ENCODE measurements around the gene SETD3.

The SETD3 gene

DNA sequence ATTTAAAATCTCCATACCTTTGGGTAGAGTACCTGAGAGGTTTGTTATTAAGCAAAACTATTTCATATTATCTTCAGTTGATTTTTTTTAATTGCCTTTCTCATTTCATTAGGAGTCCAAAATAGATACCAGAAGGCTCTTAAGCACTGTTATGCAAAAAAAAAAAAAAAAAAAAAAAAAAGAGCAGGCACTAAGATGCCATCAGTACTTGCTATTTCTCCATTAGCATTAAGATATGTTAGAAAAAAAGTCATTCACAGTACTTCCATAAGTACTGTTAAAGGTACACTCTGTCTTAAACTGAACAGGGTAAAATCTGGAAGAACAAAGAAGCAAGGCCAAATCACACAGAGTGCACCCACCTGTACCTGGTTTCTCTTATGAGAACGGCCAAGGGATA, 57.2 kb downstream of the SETD3 start:
- DNase-seq (ENCODE audit: low read depth in 2 of 2): no peak

DNA sequence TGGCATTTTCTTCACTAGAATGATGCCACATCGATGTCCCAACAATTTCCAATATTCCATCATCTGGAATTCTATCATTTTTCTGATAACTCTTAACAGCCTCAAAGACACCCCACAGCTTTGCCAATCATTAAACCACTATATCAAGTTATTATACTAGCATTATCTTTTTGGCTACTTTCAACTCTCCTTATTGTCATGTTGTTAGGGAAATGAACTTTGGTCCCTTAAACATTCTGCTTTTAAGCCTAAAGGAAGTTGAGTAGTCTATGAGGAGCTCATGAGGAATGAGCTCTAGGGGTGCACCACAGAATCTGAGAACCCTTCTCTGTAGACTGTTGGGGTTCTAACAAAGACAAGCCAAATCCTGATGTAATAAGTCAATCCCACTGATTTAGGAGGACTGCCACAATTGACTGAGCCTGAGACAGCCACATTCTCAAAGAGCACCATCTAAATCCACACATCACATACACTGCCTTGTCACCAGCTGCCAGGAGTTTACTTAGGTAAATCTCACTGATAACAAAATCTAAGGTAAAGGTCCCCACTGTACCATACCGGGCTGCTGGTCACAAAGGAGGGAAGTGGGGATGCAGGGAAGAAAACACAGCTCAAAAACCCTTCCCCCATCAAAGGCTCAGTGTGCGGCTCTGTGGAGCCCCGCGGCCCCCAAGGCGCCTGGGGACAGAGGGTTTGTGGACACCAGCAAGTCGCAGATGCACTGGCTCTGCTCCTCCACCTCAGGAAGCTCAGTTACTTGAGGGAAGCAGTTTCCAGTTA, 58.2 kb downstream of the SETD3 start:
- no peak for DNase-seq (ENCODE audit: low read depth in 2 of 2)

DNA sequence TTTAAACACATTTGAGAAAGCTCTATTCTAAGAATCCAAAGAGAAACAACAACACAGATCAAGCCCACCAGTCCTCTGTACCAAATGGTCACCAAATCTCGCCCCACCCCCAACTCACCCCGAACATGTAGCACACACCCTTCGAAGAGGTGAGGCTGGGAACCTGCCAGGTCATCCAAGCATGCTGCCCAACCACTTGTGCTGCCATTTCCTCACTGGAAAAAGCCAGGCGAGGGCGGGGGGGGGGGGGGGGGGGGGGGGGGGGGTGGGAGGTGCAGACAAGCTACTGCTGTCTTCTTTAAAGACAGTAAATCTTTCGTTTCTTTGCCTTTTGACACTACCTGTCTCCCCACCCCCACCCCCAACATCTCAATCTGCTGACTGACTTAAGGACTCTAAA, 59.9 kb downstream of the SETD3 start:
- no peak for DNase-seq (ENCODE audit: low read depth in 2 of 2)

DNA sequence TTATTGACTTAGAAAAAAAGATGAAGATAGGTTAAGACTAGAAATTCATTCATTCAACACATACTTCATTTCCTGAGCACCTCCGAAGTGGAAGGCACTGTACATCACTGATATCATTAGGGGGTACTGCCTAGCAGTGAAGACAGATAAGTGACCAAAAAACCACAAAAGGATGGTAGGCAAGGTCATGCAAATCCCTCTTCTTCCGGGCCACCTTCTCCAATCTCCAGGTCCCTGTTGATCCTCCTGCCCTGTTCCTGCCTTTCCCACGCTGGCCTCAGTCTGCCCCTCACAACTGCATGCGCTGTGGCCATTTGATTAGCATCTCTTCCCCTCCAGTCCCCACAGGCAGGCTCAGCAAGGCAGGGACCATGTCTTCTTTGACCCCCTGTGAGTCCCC, 60.8 kb downstream of the SETD3 start:
- DNase-seq (ENCODE audit: low read depth in 2 of 2): no peak

DNA sequence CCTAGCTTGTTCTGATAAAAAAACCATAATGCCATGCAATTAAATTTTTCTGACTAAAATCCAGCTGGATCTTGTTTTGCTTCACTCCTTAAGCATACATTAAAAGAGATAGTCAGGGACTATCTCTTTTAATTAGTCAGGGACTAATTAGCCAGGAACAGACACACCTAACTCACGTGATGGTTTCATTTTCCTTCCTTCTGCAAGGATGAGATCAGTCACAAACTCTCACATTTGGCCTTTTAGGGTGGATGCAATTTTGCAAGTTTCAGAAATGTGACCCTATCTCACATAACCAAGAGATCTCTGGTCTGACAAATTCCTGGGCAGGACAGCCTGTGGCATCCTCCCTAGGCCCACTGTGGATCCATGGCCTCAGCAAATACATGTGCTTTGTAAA, 62.4 kb downstream of the SETD3 start:
- DNase-seq (ENCODE audit: low read depth in 2 of 2): no peak

DNA sequence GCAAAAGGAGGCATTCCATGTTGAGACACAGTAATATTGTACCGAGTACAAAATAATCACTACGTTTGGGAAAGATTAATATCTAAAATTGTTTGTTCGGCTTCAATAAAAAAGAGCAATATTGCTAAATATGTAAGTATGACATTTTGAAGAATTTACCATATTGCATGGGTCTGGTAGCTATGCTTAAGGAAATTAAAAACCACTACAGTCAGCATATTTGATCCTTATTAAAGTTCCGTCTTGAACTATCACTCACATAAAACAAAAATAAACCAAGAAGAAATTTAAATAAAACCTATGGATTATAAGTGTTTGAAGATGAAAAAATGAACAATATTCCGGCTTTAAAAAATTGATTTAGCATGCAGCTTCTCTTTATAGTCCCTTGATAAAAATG, 63.8 kb downstream of the SETD3 start:
- DNase-seq (ENCODE audit: low read depth in 2 of 2): no peak

DNA sequence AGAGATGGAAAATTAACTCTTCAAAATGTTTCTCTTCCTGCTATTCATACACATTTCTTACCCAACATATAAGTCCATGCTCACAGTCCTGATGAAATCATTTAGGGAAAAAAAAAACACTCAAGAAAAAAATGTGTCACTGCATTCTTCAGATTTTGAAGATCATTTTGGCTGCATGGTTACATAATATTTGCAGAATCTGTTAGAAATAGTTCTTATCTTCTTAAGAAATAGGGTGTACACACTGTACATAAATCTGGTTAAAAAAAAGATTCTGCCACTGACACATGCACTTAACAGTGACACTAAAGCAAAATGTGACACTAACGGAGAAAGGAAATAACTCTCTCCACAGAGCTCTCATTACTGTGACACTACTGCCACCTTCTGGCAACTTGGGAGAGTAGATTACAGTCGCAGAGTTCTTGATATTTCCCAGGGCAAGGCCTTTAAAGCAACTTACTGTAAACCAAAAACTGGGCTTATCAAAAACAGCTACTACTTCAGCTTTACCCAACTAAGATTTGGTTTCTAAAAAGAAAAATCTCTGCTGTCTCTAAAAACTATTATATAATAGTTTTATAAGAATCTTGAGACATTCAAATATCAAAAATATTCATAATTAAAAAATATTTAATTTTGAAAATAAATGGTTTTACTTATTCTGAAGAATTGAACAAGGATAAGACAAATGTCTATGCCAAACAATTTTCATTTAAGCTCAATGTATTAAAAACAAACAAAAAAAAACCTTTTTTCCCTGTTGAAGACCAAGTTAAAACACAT, 65.0 kb downstream of the SETD3 start:
- peak; percentile 38 for DNase-seq (ENCODE audit: low read depth in 2 of 2)

DNA sequence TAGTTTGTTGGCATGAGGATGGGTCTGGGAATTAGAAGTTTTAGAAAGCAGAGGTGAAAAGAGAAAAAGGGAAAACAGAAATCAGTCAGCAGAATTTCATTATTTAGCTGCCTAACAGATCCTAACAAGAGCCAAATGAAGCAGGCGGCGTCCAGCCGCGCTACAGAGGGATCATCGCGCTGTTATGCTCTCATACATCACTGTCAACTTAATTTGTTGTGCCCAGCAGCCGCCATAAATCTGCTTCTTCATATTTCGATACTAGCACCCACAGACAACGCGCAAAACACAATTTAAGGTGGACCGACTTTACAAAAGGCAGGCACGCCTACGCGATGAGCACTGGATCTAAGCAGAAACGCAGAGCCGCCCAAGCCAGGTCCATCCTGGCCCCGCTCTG, 66.7 kb downstream of the SETD3 start:
- no peak for DNase-seq (ENCODE audit: low read depth in 2 of 2)

DNA sequence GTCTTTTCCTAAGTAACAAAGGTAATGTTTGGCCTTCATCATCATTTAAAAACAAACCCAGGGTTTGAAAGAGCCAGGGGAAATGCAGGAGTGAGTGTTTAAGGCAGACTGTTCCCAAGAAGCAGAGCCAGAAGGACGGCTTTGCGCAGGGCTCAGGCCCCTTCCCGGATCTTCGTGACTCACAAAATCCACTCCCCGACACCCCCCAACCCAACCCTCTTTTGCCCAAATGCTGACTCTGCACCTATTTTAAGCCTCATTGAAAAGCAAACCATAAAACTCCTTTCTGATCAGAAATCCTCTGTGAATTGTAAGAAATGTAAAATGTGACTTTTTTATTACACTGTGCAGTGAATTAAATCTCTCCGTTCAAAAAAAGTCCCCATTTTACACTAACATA, 67.5 kb downstream of the SETD3 start:
- DNase-seq (ENCODE audit: low read depth in 2 of 2): no peak

DNA sequence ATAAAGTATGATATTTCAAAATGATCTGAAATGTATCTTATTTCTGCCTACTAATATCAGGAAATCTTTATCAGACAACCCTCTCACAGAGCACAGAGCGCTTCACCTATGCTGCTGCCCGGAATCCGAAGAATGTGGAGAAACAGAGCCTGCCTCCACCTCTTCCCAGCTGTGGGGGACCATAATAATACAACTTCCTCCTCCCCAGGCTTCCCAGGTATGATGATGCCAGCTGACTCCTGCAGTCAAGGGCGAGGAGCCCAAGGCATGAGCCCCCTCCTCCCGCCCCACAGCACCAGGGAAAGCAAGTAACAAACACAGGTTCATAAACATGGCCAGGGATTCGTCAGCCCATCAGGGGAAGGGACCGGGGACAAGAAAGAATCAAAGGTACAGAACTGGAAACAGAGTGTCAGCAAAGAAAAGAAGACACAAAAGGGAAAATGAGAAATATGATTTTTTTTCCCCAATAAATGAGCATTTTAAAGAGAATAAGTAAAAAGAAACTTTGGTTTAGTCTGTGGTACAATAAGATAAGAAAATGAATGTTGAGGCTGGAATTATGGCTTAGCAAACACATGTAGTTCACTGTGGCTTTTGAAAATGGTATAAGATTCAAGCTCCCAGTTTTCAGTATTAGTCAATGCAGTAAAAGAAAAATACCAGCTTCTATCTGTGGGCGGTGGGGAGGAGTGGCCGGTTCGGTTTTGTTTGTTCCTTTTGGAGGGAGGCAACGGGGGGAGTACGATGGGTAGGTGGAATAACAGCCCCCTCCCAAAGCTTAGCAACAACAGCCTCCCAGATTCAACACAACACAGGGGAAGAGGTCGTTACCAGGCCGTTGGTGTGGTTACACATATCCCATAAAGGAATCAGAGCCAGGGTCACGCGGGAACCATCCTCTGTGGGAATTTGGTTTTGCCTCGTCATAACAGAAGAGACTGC, 68.3 kb downstream of the SETD3 start:
- DNase-seq (ENCODE audit: low read depth in 2 of 2): no peak

DNA sequence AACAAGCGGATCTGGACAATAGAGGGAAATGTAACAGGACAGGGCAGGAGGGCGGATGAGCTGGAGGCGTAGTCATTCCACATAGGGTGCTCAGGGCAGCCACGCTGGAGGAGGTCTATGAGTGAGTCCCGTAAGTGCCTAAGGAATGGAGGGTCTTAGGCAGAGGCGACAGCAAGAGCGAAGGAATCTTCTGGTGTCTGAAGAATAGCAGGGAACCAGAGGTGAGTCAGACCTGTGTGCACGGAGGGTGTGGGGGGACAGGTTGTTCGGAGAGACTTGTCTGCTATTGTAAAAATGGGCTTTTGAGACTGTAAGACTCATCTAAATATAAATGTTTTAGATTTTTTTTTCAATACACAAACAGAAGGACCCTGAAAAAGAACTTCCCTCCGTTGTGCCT, 70.6 kb downstream of the SETD3 start:
- DNase-seq (ENCODE audit: low read depth in 2 of 2): no peak

DNA sequence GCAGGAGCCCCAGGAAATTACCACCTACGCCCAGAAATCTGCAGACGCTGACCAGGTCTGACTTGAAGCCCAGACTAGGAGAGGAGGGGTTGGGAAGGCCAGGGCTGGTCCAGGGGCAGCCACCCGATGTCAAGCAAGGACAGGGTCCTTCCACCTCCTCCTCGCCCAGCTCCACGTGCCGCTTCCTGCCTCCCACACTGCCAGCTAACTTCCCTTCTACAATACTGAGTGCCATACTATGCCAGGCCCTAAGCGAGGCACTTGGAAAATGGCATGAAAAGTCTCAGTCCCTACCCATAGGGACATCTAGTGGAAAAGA, 71.7 kb downstream of the SETD3 start:
- DNase-seq (ENCODE audit: low read depth in 2 of 2): no peak

DNA sequence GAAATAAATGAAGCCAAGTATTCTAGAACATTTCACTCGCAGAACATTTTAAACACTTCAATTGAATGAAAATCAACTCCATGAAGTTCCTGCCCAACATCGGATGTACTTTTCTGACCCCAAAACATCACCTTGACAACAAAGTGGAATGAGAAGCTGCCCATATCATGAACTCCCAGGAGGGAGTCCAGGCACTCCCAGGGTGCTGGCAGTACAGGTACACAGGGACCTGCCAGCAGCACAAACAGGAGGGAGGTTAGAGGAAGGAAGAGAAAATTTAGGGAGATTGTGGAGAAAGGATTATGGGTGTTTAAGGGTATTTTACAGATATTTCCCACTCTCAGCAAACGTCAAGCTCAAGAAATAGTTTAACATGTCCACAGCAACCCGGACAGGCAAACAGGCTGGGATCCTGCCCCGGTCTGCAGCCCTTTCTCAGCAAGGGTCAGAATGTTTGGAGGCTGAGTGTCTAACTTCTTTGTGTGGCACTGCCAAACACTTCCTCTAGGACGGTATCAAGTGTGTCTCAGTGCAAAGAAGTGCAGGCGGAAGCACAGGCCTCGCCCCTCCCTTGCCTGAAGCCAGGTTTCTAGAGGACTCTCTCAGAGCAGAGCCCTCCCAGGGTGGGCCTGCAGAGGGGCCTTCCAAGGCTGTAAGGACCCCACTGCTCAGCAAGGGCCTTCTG, 72.2 kb downstream of the SETD3 start:
- no peak for DNase-seq (ENCODE audit: low read depth in 2 of 2)

DNA sequence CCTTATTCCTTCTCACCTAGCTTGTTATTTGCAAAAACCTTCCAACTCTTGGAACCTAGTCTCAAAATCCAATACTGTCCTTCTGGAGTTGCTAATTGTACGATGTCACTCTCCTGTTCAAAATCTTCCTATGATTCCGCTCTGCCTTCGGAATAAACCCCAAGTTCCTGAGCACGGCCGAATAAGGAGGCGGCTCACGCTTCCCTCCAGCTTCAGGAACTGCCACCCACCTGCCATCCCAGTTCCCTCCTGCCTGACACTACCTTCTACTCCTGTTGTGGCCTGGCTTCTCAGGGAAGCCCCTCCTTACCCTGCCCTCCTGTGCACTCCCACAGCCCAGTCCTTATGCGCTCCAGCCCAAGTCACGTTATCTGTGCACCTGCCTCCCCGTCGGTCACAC, 73.2 kb downstream of the SETD3 start:
- DNase-seq (ENCODE audit: low read depth in 2 of 2): no peak

DNA sequence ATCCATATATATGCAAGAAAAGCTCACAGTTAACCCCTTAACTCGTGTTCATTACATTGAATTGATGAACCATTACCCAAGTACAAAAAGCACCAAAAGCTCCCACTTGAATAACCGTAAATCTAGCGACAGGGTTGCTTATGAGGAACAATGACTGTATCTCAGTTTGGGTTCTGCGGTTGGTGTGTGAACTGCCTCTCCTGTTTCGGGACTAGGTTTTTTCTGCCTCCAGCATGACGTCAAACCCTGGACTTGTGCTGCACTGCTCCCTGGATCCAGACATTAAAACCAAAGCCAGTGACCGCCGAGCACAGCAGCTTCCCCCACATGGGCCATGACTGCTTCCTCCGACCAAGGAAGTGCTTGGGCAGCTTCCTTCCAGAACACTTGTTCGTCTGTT, 77.7 kb downstream of the SETD3 start:
- no peak for DNase-seq (ENCODE audit: low read depth in 2 of 2)

DNA sequence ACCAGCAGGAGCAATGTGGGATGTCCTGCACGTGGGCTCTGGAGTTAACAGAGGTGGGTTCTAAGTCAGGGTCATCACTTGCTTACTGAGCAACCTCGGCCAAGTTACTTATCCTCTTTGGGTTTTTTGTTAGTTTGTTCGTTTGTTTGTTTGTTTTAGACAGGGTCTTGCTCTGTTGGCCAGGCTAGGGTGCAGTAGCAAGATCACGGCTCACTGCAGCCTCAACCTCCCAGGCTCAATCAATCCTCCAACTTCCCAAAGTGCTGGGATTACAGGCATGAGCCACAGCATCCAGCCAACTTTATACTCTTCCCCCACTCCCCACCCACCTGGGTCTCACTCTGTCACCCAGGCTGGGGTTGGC, 78.4 kb downstream of the SETD3 start:
- no peak for DNase-seq (ENCODE audit: low read depth in 2 of 2)

DNA sequence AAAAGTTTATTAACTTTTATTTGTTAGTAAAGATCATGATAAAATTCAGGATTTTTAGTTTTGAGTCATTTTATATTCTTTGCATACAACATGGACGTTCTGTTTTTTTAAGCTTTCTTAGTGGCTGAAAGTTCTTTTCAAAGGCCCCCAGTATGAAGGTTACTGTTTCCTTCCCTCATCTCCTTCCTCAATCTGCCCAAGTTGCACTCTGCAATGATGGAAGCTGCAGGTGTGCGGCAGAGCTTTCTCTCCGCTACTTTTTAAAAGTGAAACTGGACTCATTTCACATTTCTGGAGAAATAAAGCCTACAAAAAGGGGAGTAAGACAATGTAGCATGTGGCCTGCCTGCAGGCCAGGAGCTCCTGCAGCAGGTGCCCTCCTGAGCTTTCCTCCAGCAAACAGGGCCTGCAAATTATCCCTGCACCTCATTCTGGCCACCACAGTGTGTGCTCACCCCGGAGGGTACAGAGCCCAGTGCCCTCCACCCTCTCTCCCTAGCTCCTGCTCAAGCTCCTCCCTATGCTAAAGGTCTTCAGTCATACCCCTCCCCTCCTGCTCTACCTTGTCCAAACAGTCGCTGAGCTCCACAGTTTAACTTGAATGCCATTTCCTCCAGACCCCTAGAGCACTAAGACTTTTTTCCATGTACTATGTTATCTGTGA, 78.9 kb downstream of the SETD3 start:
- DNase-seq (ENCODE audit: low read depth in 2 of 2): no peak

DNA sequence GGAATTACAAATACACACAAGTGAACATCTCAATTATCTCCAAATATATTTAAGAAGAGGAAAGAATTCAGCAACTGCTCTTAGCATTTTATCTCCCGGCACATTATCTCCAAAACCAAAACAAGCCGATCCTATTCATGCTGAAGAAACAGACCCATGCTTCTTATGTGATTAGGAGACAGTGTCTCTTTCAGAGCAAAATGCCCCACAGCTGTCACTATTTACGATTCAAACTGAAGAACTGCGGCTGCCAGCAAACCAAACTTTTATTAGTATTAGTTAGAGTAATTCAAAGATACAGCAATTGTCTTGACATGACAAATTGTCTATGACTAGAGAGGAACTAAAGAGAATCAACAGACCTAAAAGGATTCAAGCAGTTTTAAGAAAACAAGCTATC, 79.4 kb downstream of the SETD3 start:
- DNase-seq (ENCODE audit: low read depth in 2 of 2): no peak

DNA sequence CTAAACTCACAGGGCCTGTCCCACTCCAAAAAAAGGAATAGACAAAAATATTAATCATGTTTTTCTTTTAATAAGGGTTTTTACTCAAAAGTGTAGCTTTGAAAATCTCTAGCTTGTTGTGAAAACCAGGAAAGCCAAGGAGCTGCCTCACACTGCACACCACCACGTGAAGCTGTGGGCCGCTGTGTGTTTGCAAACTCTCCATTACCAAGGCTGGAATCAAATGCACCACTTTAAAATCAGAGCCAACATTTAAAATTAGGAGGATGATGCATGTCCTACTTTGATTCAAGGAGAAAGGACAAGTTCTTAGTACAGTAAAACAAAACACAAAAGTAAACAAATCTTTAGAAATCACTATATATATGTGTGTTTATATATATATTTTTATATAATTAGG, 83.0 kb downstream of the SETD3 start:
- no peak for DNase-seq (ENCODE audit: low read depth in 2 of 2)

DNA sequence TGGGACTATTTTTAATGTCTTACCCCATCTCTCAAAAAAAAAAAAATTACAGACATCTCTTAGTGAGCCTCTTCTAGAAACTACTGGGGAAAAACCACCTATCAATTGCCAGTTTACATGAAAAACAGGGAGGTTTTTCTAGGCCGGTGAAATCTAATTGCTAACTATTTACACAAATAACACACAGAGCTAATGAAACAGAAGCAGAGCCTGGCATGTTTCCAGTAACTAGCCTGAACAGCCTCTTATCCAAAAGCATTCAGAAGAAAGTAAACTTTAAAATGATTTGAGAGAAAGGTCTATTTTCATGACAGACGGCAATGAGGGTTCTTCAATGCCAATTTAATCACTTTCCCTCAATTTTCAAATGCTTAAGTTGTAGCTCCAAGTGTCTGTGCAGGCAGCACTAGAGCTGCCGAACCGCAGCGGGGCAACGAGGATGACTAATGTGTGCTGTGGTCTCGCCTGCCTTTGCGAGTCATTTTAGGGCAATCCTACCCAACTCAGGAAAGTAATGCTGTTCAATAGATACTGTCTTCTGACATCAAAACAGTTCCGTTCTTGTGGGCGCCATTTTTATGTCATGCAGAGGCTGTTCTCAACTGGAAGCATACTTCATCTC, 84.6 kb downstream of the SETD3 start:
- peak in 1 of 2 donors; percentile 6 for DNase-seq (ENCODE audit: low read depth in 2 of 2)

DNA sequence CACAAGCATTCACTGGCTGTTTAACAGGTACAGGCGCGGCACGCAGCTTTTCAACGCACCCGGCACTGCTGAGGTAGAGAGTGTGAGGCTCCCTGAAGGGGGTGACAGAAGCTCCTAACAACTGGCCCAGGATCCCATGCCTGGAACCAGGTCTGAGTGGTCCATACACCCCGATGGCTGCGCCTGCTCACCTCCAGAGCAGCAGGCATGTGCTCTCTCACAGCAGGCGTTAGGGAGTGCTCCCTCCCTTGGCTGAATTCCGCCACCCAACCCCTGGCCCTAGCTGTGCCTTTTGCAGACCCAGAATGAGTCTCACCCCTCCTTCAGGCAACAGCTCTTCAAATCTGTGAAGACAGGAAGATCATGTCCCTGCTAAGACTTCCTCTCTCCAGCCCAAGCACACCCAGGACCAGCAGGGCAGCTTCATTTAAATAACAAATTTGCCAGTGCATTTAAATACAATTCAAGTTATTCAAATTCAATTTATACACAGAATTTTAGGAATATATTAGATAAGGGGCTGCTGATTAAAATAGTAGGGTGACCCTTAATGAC, 86.0 kb downstream of the SETD3 start:
- no peak for DNase-seq (ENCODE audit: low read depth in 2 of 2)

Data from activated CD8-positive, alpha-beta memory T cell treated with anti-CD3 and anti-CD28 coated beads for 4 hours (primary cell).